HT1080 (cell line): Measurements from ENCODE around the gene CHST15. TPM values are rescaled to one million over a fixed set of nuclear protein-coding genes. Genes with fewer than 3 reads are reported as not detected.
A peak's percentile ranks its signal among the peaks of the same experiment; 100 is the strongest.
"Not testable (repeated sequence)": the region's sequence is repeated elsewhere in the genome, so short reads cannot be mapped to it uniquely, and the experiment has no call there.

ENCODE experiments used
- DNase-seq: peaks from one replicate; pipeline ENCODE4 v3.0.0-alpha.2; 2015; ENCODE audit warnings: low read depth
- total RNA-seq: library from RNA; depleted of rRNA; stranded (reverse); fragments of >200 nt; shearing (Covaris generic); gene quantifications from 2 replicates; pipeline ENCODE4 v1.2.3, GENCODE V29; 2014

Gene CHST15
- total RNA-seq, 1 experiment from 2014 or later, result 19.2 TPM

- no peak for DNase-seq
Observed at GRCh38 chr10:124124123-124124768, 30.8 kb upstream of the CHST15 start.

DNA sequence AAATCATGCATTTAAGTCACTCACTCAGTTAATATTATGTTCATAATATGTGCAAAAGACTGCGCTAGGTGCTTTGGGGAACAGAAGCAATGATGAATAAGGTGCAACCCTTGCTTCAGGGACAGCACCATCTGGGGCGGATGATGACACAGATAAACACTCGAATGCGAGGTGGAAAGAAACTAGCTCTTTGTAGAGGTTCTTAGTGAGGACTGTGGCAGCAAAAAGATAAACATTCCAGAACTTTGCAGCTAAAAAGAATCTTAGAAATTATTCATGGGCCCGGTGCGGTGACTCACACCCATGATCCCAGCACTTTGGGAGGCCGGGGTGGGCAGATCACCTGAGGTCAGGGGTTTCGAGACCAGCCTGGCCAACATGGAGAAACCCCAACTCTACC lies 29.8 kb upstream of the CHST15 start:
- DNase-seq, result peak; percentile 46

DNA sequence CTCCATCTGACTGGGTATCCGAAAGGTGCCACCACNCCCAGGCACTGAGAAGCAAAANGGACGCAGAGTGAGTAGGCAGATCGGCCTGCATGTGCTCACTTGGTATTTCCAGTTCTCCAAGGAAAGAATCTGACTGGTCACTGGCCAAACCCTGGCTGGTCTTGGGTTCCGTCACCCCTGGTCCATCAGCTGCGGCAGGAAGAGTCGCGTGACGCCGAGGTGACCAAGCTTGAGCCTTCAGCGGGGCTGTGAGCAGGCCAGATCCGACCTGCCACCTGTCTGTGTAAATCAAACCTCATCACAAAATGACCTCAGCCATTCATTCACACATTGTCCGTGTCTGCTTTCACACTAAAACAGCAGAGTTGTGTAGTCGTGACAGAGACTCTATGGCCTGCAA lies 28.8 kb upstream of the CHST15 start:
- DNase-seq, result no peak

DNA sequence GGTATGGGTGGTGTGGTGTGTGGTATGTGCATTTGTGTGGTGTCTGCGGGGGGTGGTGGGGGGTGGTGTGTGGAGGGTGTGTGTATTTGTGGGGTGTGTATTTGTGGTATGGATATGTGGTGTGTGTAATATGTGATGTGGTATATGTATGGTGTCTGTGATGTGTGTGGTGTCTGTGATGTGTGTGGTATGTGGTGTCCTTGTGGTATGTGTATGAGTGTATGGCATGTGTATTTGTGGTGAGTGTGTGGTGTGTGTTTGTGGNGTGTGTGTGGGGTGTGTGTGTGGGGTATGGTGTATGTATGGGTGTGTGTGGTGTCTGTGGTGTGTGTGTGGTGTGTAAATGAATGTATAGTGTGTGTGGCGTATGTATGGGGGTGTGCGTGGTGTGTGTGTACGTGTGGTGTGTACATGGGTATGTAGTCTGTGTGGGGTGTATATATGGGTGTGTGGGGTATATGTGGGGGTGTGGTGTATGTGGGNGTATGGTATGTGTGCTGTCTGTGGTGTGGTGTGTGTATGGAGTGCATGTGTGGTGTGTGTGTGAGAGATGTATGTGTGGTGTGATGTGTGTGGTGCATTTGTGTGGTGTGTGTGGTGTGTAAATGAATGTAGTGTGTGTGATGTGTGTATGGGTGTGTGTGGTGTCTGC lies 27.1 kb upstream of the CHST15 start:
- no peak for DNase-seq

DNA sequence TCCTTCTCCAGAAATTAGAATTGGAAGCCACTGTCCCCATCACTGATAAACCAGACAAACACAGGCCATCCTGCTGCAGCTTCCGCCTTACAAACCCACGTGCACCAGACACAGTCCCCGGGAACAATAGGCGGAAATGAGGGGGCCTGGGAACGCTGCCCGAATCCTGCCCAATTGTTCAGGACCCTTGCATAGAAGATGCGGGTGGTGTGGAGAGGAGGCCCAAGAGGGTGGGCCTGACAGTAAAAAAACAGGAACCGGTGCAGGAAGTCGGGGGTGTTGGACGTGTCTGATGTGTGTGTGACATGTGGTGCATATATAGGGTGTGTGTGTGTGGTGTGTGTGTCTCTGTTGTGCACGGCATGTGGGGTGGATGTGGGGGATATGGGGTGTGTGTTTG lies 26.5 kb upstream of the CHST15 start:
- DNase-seq, result no peak

GRCh38 chr10:124119216-124119615 lies 25.8 kb upstream of the CHST15 start:
- no peak for DNase-seq

GRCh38 chr10:124117833-124118232 lies 24.4 kb upstream of the CHST15 start:
- DNase-seq, result no peak

DNA sequence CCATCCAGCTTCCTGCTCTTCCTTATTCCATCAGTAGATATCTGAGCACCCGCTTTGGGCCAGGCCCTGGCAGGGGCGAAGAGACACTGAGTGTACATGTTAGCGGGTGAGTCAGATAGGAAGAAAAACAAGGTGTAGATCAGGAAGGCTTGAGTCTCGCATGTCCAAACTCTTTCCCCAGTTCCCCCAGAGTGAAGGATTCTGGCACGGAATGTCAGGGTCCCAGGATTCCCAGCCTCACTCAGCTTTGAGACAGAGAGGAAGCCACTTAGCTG lies 24.1 kb upstream of the CHST15 start:
- DNase-seq, result peak; percentile 40

DNA sequence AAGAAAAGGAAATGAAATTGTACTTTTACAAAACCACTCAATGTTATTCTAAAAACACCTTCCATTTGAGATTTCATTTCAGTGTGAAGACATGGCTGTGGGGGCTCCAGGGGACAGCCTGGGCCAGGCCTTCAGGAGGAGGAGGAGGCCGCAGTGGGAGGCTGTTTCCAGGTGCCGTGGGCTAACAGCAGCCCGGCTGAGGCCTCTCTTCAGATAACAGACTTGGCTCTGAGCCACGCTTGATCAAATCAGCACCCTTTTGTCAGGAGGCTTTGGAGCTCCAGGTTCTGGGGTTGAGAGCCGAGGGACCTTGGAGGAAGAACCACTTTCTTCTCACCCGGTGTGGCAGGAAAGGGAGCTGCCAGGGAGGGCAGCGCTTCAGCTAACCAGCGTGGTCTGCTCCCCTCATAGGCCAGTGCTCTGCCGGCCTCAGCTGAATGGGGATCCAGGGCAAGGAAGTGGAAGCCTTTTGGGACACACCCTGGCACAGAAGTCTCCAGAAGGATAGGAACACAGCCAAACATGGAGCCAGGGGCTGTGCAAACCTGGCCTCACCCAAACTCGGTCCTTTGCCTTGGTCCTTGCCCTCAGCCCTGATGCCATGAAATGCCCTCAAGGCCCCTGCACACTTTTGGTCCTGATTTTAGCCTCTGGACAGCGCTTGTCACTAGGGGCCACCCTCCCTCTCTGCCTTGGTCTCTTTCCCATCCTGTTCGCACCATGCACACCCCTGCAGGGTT lies 23.5 kb upstream of the CHST15 start:
- DNase-seq, result no peak

DNA sequence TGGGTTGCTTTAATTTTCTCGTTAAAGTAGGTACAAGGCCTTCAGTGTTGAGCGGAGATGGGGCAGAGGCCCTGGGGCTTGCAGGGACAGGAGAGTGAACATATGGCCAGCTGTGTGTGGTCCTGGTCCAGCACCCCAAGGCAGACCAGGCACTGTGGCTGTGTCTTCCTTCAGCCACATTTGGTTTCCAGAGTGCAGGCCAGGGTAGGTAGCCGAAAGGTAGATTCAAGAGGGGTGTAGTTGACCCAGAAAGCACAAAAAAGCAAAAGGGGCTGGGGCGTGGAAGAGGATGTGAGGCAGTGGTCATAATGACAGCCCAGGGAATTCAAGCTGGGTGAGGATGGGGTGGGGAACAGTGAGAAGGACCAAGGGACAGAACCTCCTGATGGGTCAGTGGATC lies 21.3 kb upstream of the CHST15 start:
- DNase-seq, result no peak

DNA sequence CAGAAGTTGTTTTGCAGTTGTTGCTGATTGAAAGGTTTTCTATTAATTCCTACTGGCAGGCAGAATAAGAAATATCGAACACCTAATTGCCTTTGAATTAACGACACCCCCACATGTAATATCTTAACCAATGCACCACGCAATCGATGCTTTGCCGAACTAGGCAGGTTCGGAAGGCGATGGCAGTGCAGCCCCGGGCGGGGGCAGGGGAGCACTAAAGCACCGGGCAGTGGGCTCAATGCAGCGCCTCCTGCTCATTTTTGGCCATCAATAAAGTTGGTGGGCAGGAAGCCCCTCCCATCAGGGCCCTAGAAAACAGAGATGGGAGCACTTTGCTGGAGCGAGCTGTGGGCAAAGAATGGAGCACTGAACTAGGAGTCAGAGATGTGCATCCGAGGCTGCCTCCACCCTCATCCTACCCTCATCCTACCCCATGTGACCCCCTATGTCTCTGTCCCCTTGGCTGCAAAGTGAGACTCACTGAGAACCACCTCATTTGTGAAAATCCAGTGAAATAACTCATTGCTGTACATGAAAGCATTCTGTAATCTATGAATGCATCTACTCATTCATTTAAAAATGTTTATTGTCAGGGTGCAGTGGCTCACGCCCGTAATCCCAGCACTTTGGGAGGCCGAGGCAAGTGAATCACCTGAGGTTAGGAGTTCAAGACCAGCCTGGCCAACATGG lies 19.6 kb upstream of the CHST15 start:
- DNase-seq, result no peak

DNA sequence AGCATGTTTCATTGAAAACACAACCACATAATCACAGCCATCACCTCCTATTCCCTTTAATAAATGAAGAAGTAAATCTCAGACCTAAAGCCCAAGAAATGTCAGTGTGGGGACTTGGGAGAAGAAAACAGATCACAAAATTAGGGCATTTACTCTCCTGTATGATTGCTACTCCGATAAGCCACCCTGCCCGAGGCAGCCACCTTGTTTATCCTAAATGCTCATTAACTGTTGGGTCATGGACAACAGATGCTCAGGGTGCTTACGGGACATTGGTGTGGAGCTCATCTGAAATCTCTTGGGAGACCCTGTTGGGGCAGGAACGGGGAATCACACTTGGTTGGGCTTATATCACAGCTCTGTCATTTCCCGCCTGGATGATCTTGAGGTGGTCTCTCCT lies 17.5 kb upstream of the CHST15 start:
- no peak for DNase-seq

- peak; percentile 67 for DNase-seq
Observed at GRCh38 chr10:124109261-124109660, 15.9 kb upstream of the CHST15 start.

GRCh38 chr10:124107072-124107471 lies 13.7 kb upstream of the CHST15 start:
- DNase-seq, result no peak

DNA sequence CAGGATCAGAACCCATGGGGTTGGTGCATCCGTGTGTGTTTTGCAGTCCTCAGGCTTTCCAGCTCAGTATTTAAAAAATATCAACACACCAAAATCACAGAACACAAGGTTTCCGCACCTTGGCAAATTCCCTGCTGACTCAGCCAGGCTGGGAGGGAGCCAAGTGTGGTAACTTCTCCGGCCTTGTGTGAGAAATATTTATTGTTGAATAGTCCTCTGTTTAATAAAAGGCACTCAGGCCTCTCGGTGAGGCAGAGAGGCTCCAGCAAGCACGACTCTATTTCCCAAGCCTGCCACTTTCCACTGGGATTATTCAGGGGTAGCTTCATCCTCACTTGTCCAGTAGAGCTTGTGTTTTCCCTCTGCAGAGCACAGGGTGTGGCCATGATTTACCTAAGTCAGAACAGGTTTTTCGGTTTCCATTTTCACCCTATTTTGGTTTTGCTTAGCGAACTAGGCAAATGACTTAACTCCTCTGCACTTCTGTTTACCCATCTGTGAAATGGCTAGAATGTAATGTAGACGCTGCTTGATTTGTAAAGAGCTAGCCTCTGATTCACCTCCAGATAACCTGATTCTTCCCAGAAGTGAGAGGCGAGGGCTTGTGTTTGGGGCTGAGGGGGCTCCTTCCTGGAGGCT lies 13.0 kb upstream of the CHST15 start:
- peak; percentile 89 for DNase-seq

- DNase-seq, result no peak
Observed at GRCh38 chr10:124105594-124105993, 12.2 kb upstream of the CHST15 start.

- DNase-seq, result no peak
Observed at GRCh38 chr10:124105045-124105444, 11.6 kb upstream of the CHST15 start.

DNA sequence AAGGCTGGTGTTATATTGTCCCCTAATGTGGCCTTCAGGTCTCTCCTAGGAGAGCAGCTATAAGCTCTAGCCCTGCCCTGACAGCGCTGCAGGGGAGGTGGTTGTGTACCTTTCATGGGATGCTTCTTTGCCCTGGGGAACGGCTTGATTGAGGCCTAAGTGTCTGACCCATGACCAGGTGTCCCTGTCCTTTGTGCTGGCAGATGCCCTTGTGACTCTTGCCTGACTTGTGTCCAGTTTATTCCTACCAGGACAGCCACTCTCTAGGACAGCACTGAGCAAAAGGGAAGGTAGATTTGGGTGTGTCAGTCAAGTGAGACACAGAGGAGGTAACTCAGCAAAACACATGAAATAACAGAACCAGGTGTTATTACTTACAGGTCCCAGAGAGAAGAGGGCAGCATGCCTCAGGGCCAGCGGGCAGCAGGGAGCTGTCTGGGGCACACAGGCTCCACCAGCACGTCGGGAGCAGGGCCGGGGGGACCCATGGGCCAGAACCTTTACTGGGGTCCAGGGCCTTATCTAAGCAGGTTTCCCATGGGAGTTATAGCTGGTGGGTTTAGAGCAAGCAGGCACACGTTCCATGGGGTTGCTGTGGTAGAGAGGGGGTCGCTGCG lies 10.7 kb upstream of the CHST15 start:
- no peak for DNase-seq

GRCh38 chr10:124101351-124101750 lies 8.0 kb upstream of the CHST15 start:
- no peak for DNase-seq

- not testable (repeated sequence) for DNase-seq
Observed at GRCh38 chr10:124100651-124101050, 7.3 kb upstream of the CHST15 start.

- DNase-seq, result no peak
Observed at GRCh38 chr10:124100124-124100523, 6.7 kb upstream of the CHST15 start.
